GM12891 (cell line): Measurements from ENCODE around the gene PMM1.

Source experiments
- PAX5 ChIP-seq: IDR thresholded peaks from 2 replicates; pipeline ENCODE4 v1.6.1; 2011; ENCODE audit warnings: low read length, moderate library complexity, mild to moderate bottlenecking; ENCODE audit not compliant: insufficient read depth, severe bottlenecking
- POLR2A ChIP-seq: IDR thresholded peaks from 2 replicates; pipeline ENCODE4 v1.6.1; 2011; ENCODE audit warnings: low read depth, low read length, control low read depth
- POLR2AphosphoS5 ChIP-seq: IDR thresholded peaks from 2 replicates; pipeline ENCODE4 v1.6.1; 2011; ENCODE audit warnings: low read depth, low read length, control low read depth
- POU2F2 ChIP-seq: IDR thresholded peaks from 2 replicates; pipeline ENCODE4 v1.6.1; 2011; ENCODE audit warnings: low read depth, mild to moderate bottlenecking, control low read depth, low read length, moderate library complexity
- SPI1 ChIP-seq: IDR thresholded peaks from 2 replicates; pipeline ENCODE4 v1.6.1; 2011; ENCODE audit warnings: low read depth, low read length, control low read depth
- TAF1 ChIP-seq: IDR thresholded peaks from 2 replicates; pipeline ENCODE4 v1.6.1; 2011; ENCODE audit warnings: low read depth, low read length, control low read depth

DNA sequence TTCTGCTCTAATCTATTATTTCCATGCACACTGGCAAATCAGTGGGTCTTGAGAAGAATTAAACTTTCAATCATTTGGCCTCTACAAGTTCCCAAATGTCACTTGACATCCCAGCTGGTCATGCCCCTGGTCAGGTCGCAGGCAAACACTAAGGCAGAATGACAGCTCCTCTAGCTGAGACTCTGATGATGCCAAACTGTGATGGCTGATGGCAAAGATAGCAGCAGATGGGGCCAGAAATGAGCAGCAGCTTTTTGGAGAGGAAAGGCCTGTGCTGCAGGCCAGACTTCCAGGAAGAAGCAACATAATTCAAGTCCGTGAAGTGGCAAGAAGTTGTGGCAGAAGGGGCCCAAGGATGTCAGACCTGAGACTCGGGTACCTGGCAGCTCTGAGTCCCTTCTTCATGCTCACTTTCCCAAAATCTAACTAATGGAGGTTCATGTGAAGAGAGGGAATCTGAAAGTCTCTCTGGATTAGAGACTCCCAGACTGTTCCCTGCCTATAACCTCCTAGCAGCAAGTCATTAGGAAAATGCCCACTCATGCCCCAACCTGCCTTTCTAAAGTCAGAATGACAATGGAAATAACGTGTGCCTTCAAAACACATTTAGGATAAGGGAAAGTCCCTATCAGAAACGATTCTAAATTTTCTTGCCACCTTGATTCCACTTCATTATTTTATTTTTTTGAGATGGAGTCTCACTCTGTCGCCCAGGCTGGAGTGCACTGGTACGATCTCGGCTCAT is 9.4 kb upstream of the PMM1 start:
- TF ChIP-seq TAF1 (no peak), POLR2AphosphoS5 (no peak), POLR2A (no peak), SPI1 (no peak), PAX5 (no peak), POU2F2 (no peak)
